Smooth muscle cell (in vitro differentiated cells): ENCODE data around the gene TEAD1. TPM values are rescaled to one million over a fixed set of nuclear protein-coding genes. Genes with fewer than 3 reads are reported as not detected.

Source experiments
- DNase-seq: peaks from one replicate; lab custom pipeline; 2025; ENCODE audit not compliant: unreplicated experiment; lab: John Stamatoyannopoulos, UW
- H2AFZ ChIP-seq: fragments of 200-600 bp; sonication (generic); 2 replicates; pipeline ENCODE4 v1.6.0; 2016; ENCODE audit warnings: antibody characterized with exemption, low read depth, mild to moderate bottlenecking
- H3F3A ChIP-seq: fragments of 200-600 bp; sonication (generic); 2 replicates; pipeline ENCODE4 v1.6.0; 2017; ENCODE audit warnings: antibody characterized with exemption, low read depth
- H3K27ac ChIP-seq: fragments of 200-600 bp; sonication (generic); 2 replicates; pipeline ENCODE4 v1.5.1; 2016; ENCODE audit warnings: low read depth, mild to moderate bottlenecking
- H3K27me3 ChIP-seq: fragments of 200-600 bp; sonication (generic); 2 replicates; pipeline ENCODE4 v1.6.1; 2016; ENCODE audit warnings: low read depth, mild to moderate bottlenecking
- H3K36me3 ChIP-seq: fragments of 200-600 bp; sonication (generic); 2 replicates; pipeline ENCODE4 v1.5.1; 2016; ENCODE audit warnings: low read depth
- H3K4me1 ChIP-seq: fragments of 200-600 bp; sonication (generic); 2 replicates; pipeline ENCODE4 v1.5.1; 2016; ENCODE audit warnings: low read depth
- H3K4me2 ChIP-seq: fragments of 200-600 bp; sonication (generic); 2 replicates; pipeline ENCODE4 v1.6.0; 2016; ENCODE audit warnings: mild to moderate bottlenecking
- H3K4me3 ChIP-seq: fragments of 200-600 bp; sonication (generic); 2 replicates; pipeline ENCODE4 v1.5.1; 2016; ENCODE audit warnings: mild to moderate bottlenecking
- H3K79me2 ChIP-seq: fragments of 200-600 bp; sonication (generic); 2 replicates; pipeline ENCODE4 v1.6.0; 2016; ENCODE audit warnings: low read depth, mild to moderate bottlenecking
- H3K9ac ChIP-seq: fragments of 200-600 bp; sonication (generic); 2 replicates; pipeline ENCODE4 v1.6.0; 2016; ENCODE audit warnings: low read depth
- H3K9me3 ChIP-seq: fragments of 200-600 bp; sonication (generic); replicated peaks from 2 replicates; pipeline ENCODE4 v1.5.1; 2016; ENCODE audit warnings: low read depth
- H4K20me1 ChIP-seq: fragments of 200-600 bp; sonication (generic); 2 replicates; pipeline ENCODE4 v1.6.0; 2016; ENCODE audit warnings: low read depth
- CTCF ChIP-seq: fragments of 200-600 bp; sonication (generic); IDR thresholded peaks from 2 replicates; pipeline ENCODE4 v1.5.1; 2017; ENCODE audit warnings: borderline replicate concordance, mild to moderate bottlenecking, antibody characterized with exemption; ENCODE audit not compliant: insufficient read depth, poor library complexity, severe bottlenecking
- WGBS: methylation state at CpG from one replicate; pipeline ENCODE4 v1.1.7; 2016; ENCODE audit warnings: low lambda C conversion rate; 5-methylcytosine and 5-hydroxymethylcytosine counted together
- polyA plus RNA-seq: library from polyadenylated mRNA; unstranded; fragments of >200 nt; fragmentation: Nextera tagmentation; extraction: Ambion mirVana; gene quantifications from 2 replicates; pipeline ENCODE4 v1.2.1, GENCODE V29; 2016
- total RNA-seq: library from RNA; depleted of rRNA; stranded (reverse); fragments of >200 nt; gene quantifications from 2 replicates; pipeline ENCODE4 v1.2.3, GENCODE V29; 2014

Gene TEAD1
- total and polyA plus RNA-seq, 2 experiments from 2014 or later = 63.0 to 181 TPM

- Histone ChIP-seq H3K4me1 (no peaks in the 10 kb centered on the region), H3K27ac (no peak overlapping the region), H3K4me3 (no peak overlapping the region), H2AFZ (no peak overlapping the region), H3K79me2 (no peaks in the 10 kb centered on the region), H3K9ac (no peak overlapping the region), H3K4me2 (no peak overlapping the region), H3K27me3 (peaks cover 22% of the 10 kb centered on the region), H3K9me3 (no peaks in the 10 kb centered on the region), H3K36me3 (no peaks in the 10 kb centered on the region), H3F3A (no peaks in the 10 kb centered on the region), H4K20me1 (no peaks in the 10 kb centered on the region)
- DNase-seq = no peak
- 84% methylated on average over 3 of the region's 3 CpGs for WGBS
- TF ChIP-seq CTCF = no peak
Observed at GRCh38 chr11:12981676-12982522, 307.7 kb downstream of the TEAD1 start.

- H3K4me3 ChIP-seq = no peak overlapping the region
- WGBS = 93% methylated on average over 7 of the region's 7 CpGs
Observed at GRCh38 chr11:12983336-12983735, 309.1 kb downstream of the TEAD1 start.

DNA sequence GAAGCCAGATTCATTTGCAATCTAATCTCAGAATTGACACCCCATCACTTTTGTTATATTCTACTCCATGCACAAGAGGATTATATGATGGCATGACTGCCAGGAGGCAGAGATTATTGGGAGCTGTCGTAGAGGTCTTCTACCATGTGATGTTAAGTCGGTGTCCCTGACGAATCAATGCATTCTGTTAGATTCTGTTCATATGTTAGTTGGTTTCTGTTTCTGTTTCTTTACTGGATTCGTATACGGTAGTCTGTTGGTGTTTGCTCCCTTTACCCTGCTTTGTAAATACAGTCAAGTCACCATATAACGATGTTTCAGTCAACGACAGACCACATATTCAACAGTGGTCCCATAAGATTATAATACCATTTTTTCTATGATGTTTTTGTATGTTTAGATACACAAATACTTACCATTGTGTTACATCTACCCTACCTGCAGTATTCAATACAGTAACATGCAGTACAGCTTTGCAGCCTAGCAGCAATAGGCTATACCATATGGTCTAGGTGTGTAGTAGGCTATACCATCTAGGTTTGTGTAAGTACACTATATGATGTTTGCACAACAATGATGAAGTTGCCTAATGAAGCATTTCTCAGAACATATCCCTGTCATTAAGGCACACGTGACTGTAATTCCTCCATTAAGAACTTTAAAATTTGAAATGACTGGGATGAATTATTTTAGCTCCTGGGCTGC, 312.1 kb downstream of the TEAD1 start:
- 78% methylated on average over 8 of the region's 8 CpGs for WGBS
- no peaks in the 10 kb centered on the region for H3F3A ChIP-seq
- no peak for TF ChIP-seq CTCF
- H4K20me1 ChIP-seq = no peaks in the 10 kb centered on the region
- H3K9ac ChIP-seq = no peak overlapping the region
- H3K79me2 ChIP-seq = no peaks in the 10 kb centered on the region
- H3K4me1 ChIP-seq = no peaks in the 10 kb centered on the region
- H3K27ac ChIP-seq = no peak overlapping the region
- no peak for DNase-seq
- H2AFZ ChIP-seq = no peak overlapping the region
- H3K9me3 ChIP-seq = no peaks in the 10 kb centered on the region
- H3K4me3 ChIP-seq = no peak overlapping the region
- H3K36me3 ChIP-seq = no peaks in the 10 kb centered on the region
- no peak overlapping the region for H3K4me2 ChIP-seq
- peaks cover 18% of the 10 kb centered on the region for H3K27me3 ChIP-seq

More at GRCh38 chr11:12983336-12983735, 309.1 kb downstream of the TEAD1 start:
- no peak overlapping the region for H3K4me2 ChIP-seq
- no peak for TF ChIP-seq CTCF
- H3K27me3 ChIP-seq = peaks cover 22% of the 10 kb centered on the region
- no peaks in the 10 kb centered on the region for H3F3A ChIP-seq
- H3K9ac ChIP-seq = no peak overlapping the region
- H3K9me3 ChIP-seq = no peaks in the 10 kb centered on the region
- no peak overlapping the region for H2AFZ ChIP-seq
- H3K4me1 ChIP-seq = no peaks in the 10 kb centered on the region
- no peak for DNase-seq
- no peaks in the 10 kb centered on the region for H3K36me3 ChIP-seq
- H4K20me1 ChIP-seq = no peaks in the 10 kb centered on the region
- H3K27ac ChIP-seq = no peak overlapping the region
- H3K79me2 ChIP-seq = no peaks in the 10 kb centered on the region
